SK-N-SH (cell line): ENCODE data around the gene ZEB2. TPM values are rescaled to one million over a fixed set of nuclear protein-coding genes. Genes with fewer than 3 reads are reported as not detected.

Source experiments
- CTCF ChIA-PET: fragments of 300-600, 350-600 bp; formaldehyde crosslinking; extraction: SDS; loops from one replicate; lab custom pipeline; 2021; lab: Yijun Ruan, JAX
- POLR2A ChIA-PET: fragments of 350-600 bp; sonication (Branson Sonifier 250); formaldehyde crosslinking; extraction: SDS; loops from one replicate; lab custom pipeline; 2020; ENCODE audit warnings: antibody characterized with exemption, inconsistent platforms; lab: Yijun Ruan, JAX
- DNase-seq: peaks from one replicate; pipeline ENCODE4 v3.0.0; 2012
- H2AFZ ChIP-seq: fragments of 200-600 bp; sonication (generic); 2 replicates; pipeline ENCODE4 v1.8.1; 2016; ENCODE audit warnings: antibody characterized with exemption, mild to moderate bottlenecking, low read depth
- H3F3A ChIP-seq: fragments of 200-600 bp; sonication (generic); replicated peaks from 2 replicates; pipeline ENCODE3; 2016; ENCODE audit warnings: antibody characterized with exemption, mild to moderate bottlenecking; ENCODE audit not compliant: insufficient read depth
- H3K27ac ChIP-seq, 2 experiments: fragments of 200-500 bp in 1 of 2; fragments of 200-600 bp in 1 of 2; sonication (Bioruptor generic) in 1 of 2; sonication (generic), shearing (Covaris generic) in 1 of 2; 2 replicates each; pipeline versions ENCODE4 v1.5.1 to v1.6.1; 2014 to 2016; ENCODE audit warnings: low read depth in 2 of 2, inconsistent platforms in 1 of 2, low read length in 1 of 2, mild to moderate bottlenecking in 1 of 2, mixed read lengths in 1 of 2
- H3K27me3 ChIP-seq: fragments of 200-600 bp; sonication (generic), shearing (Covaris generic); 2 replicates; pipeline ENCODE4 v1.6.1; 2016; ENCODE audit warnings: mixed run types; ENCODE audit not compliant: insufficient read depth
- H3K36me3 ChIP-seq, 2 experiments: fragments of 200-500 bp in 1 of 2; fragments of 200-600 bp in 1 of 2; sonication (Bioruptor generic) in 1 of 2; sonication (generic) in 1 of 2; replicated peaks in 1 of 2; 2 replicates each; pipeline versions ENCODE3 to v1.5.1; 2014 to 2016; ENCODE audit warnings: low read length in 1 of 2, mild to moderate bottlenecking in 1 of 2; ENCODE audit not compliant: insufficient read depth in 2 of 2, control insufficient read depth in 1 of 2
- H3K4me1 ChIP-seq, 2 experiments: fragments of 200-500 bp in 1 of 2; fragments of 200-600 bp in 1 of 2; sonication (Bioruptor generic) in 1 of 2; sonication (generic), shearing (Covaris generic) in 1 of 2; 2 replicates each; pipeline versions ENCODE4 v1.5.1 to v1.6.1; 2014 to 2016; ENCODE audit warnings: low read depth in 1 of 2, low read length in 1 of 2, mixed run types in 1 of 2; ENCODE audit not compliant: insufficient read depth in 2 of 2, control insufficient read depth in 1 of 2
- H3K4me2 ChIP-seq: fragments of 200-600 bp; sonication (generic), shearing (Covaris generic); 2 replicates; pipeline ENCODE4 v1.6.1; 2017; ENCODE audit warnings: mixed run types
- H3K4me3 ChIP-seq, 2 experiments: fragments of 200-500 bp in 1 of 2; fragments of 200-600 bp in 1 of 2; sonication (Bioruptor generic) in 1 of 2; sonication (generic), shearing (Covaris generic) in 1 of 2; 2 replicates each; pipeline versions ENCODE4 v1.5.1 to v1.8.1; 2014 to 2016; ENCODE audit warnings: low read depth in 2 of 2, inconsistent platforms in 1 of 2, low read length in 1 of 2, mild to moderate bottlenecking in 1 of 2, mixed read lengths in 1 of 2, moderate library complexity in 1 of 2
- H3K79me2 ChIP-seq: fragments of 200-600 bp; sonication (generic); 2 replicates; pipeline ENCODE4 v1.8.1; 2017; ENCODE audit warnings: mild to moderate bottlenecking; ENCODE audit not compliant: insufficient read depth
- H3K9ac ChIP-seq: fragments of 200-600 bp; sonication (generic); 2 replicates; pipeline ENCODE4 v1.6.1; 2017; ENCODE audit warnings: mixed run types
- H3K9me2 ChIP-seq: fragments of 200-600 bp; sonication (generic); 2 replicates; pipeline ENCODE4 v1.6.1; 2017; ENCODE audit warnings: mixed run types
- H3K9me3 ChIP-seq: fragments of 200-600 bp; sonication (generic); 2 replicates; pipeline ENCODE4 v1.6.1; 2017; ENCODE audit warnings: mixed run types, mild to moderate bottlenecking, moderate library complexity
- H4K20me1 ChIP-seq: fragments of 200-600 bp; sonication (generic); 2 replicates; pipeline ENCODE4 v1.6.1; 2017; ENCODE audit warnings: mild to moderate bottlenecking, mixed run types; ENCODE audit not compliant: insufficient read depth
- CHD2 ChIP-seq: fragments of 150-350 bp; IDR thresholded peaks from 2 replicates; pipeline ENCODE4 v1.6.1; 2018; ENCODE audit warnings: low read length; ENCODE audit not compliant: partially characterized antibody
- ELF1 ChIP-seq: IDR thresholded peaks from 2 replicates; pipeline ENCODE4 v1.4.0; 2012
- EP300 ChIP-seq, 2 experiments: IDR thresholded peaks; 2 replicates each; pipeline versions ENCODE4 v1.4.0 to v1.6.1; 2012; ENCODE audit warnings: borderline replicate concordance in 1 of 2, low read depth in 1 of 2, low read length in 1 of 2
- EZH2phosphoT487 ChIP-seq: fragments of 200-600 bp; sonication (generic); IDR thresholded peaks from 2 replicates; pipeline ENCODE4 v1.6.1; 2017; ENCODE audit warnings: low read depth, mixed run types, mild to moderate bottlenecking, antibody characterized with exemption, moderate library complexity, borderline replicate concordance
- FOSL2 ChIP-seq: IDR thresholded peaks from 2 replicates; pipeline ENCODE4 v1.4.0; 2012; ENCODE audit warnings: low read depth, mild to moderate bottlenecking, moderate library complexity, borderline replicate concordance
- FOXJ3 ChIP-seq: sonication (generic); formaldehyde crosslinking; IDR thresholded peaks from 2 replicates; pipeline ENCODE4 v1.5.1; 2020; ENCODE audit warnings: mild to moderate bottlenecking, missing genetic modification reagents
- FOXM1 ChIP-seq: IDR thresholded peaks from 2 replicates; pipeline ENCODE4 v1.4.0; 2012; ENCODE audit warnings: low read depth, mild to moderate bottlenecking
- GABPA ChIP-seq: IDR thresholded peaks from 2 replicates; pipeline ENCODE4 v1.4.0; 2012; ENCODE audit warnings: low read depth, mild to moderate bottlenecking
- JUND ChIP-seq: IDR thresholded peaks from 2 replicates; pipeline ENCODE4 v1.4.0; 2012
- MAX ChIP-seq: IDR thresholded peaks from 2 replicates; pipeline ENCODE4 v1.4.0; 2012; ENCODE audit warnings: low read depth
- MEF2A ChIP-seq: IDR thresholded peaks from 2 replicates; pipeline ENCODE4 v1.4.0; 2012; ENCODE audit warnings: low read depth, borderline replicate concordance
- NFIC ChIP-seq: IDR thresholded peaks from 2 replicates; pipeline ENCODE4 v1.4.0; 2012; ENCODE audit warnings: borderline replicate concordance
- NRF1 ChIP-seq: IDR thresholded peaks from 2 replicates; pipeline ENCODE4 v1.6.1; 2012; ENCODE audit warnings: low read depth, mild to moderate bottlenecking, low read length
- PBX3 ChIP-seq: IDR thresholded peaks from 2 replicates; pipeline ENCODE4; 2012
- RAD21 ChIP-seq: IDR thresholded peaks from 2 replicates; pipeline ENCODE4 v1.6.1; 2012; ENCODE audit warnings: mild to moderate bottlenecking, low read length
- RCOR1 ChIP-seq: fragments of 150-350 bp; IDR thresholded peaks from 2 replicates; pipeline ENCODE4 v1.6.1; 2017; ENCODE audit warnings: antibody characterized with exemption, low read length
- RFX5 ChIP-seq: IDR thresholded peaks from 2 replicates; pipeline ENCODE4 v1.6.1; 2012; ENCODE audit warnings: mild to moderate bottlenecking, improper control_type of control experiment, low read length
- RXRA ChIP-seq: IDR thresholded peaks from 2 replicates; pipeline ENCODE4 v1.4.0; 2012; ENCODE audit warnings: low read depth, mild to moderate bottlenecking, borderline replicate concordance
- SIN3A ChIP-seq: IDR thresholded peaks from 2 replicates; pipeline ENCODE4 v1.6.1; 2012; ENCODE audit warnings: low read depth, mild to moderate bottlenecking, low read length, moderate library complexity, borderline replicate concordance
- TAF1 ChIP-seq: IDR thresholded peaks from 2 replicates; pipeline ENCODE4 v1.6.1; 2012; ENCODE audit warnings: low read depth, mild to moderate bottlenecking, low read length, moderate library complexity, borderline replicate concordance
- TEAD4 ChIP-seq: IDR thresholded peaks from 2 replicates; pipeline ENCODE4 v1.4.0; 2012; ENCODE audit warnings: mild to moderate bottlenecking, borderline replicate concordance; ENCODE audit not compliant: insufficient read depth
- YY1 ChIP-seq: IDR thresholded peaks from 2 replicates; pipeline ENCODE4 v1.4.0; 2012; ENCODE audit warnings: low read depth, mild to moderate bottlenecking
- ZBTB33 ChIP-seq: IDR thresholded peaks from 2 replicates; pipeline ENCODE4 v1.4.0; 2012; ENCODE audit warnings: low read depth, borderline replicate concordance
- WGBS: methylation state at CpG from one replicate; pipeline ENCODE4 v1.1.6; 2017; ENCODE audit warnings: low lambda C conversion rate; 5-methylcytosine and 5-hydroxymethylcytosine counted together
- polyA plus RNA-seq, 3 experiments: library from polyadenylated mRNA; depleted of rRNA; stranded (reverse); fragments of >200 nt; gene quantifications; 2 replicates each; pipeline ENCODE4 v1.2.3, GENCODE V29; 2012
- TF ChIP-seq, protein P1 (sequence below): fragments of 150-350 bp; IDR thresholded peaks from 2 replicates; pipeline ENCODE4 v1.6.1; 2017; ENCODE audit warnings: antibody characterized with exemption, low read length, low read depth, borderline replicate concordance
- TF ChIP-seq, protein P2 (sequence below): IDR thresholded peaks from 2 replicates; pipeline ENCODE4 v1.4.0; 2012; ENCODE audit warnings: low read depth, borderline replicate concordance

ZEB2 gene
- polyA plus RNA-seq, 1 of the 3 experiments (the other 2 are of a cell fraction): 16.3 TPM

- peaks cover 15 to 24% of the 10 kb centered on the region in 2 experiments for H3K4me1 ChIP-seq
- no peak overlapping the region for H3K9ac ChIP-seq
- no peak for TF ChIP-seq FOSL2
- no peak for TF ChIP-seq ELF1
- TF ChIP-seq MAX: no peak
- no peak for TF ChIP-seq FOXJ3 (CRISPR knock-in tag)
- TF ChIP-seq EP300 (IDR thresholded peaks at IDR 0.05; ENCODE audit: borderline replicate concordance in 1 of 2, low read depth in 1 of 2, low read length in 1 of 2): no peak
- TF ChIP-seq EZH2phosphoT487: no peak
- TF ChIP-seq RAD21: no peak
- no peak for TF ChIP-seq NFIC
- no peak for TF ChIP-seq CHD2
- no peak for TF ChIP-seq TEAD4
- TF ChIP-seq FOXM1: no peak
- TF ChIP-seq RCOR1: no peak
- TF ChIP-seq GABPA: no peak
- TF ChIP-seq NRF1: no peak
- TF ChIP-seq RFX5: no peak
- TF ChIP-seq, protein P1, sequence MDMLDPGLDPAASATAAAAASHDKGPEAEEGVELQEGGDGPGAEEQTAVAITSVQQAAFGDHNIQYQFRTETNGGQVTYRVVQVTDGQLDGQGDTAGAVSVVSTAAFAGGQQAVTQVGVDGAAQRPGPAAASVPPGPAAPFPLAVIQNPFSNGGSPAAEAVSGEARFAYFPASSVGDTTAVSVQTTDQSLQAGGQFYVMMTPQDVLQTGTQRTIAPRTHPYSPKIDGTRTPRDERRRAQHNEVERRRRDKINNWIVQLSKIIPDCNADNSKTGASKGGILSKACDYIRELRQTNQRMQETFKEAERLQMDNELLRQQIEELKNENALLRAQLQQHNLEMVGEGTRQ: no peak
- no peak for TF ChIP-seq RXRA
- TF ChIP-seq TAF1: no peak
- CTCF ChIA-PET: interaction anchor here (1.9 kb wide), 1 partner anchor 11 kb away, joined by 8 read pairs; no protein-coding TSS in a partner anchor
- no peak overlapping the region for H2AFZ ChIP-seq
- H3K27me3 ChIP-seq: no peaks in the 10 kb centered on the region
- H3K36me3 ChIP-seq: peaks cover 2 to 22% of the 10 kb centered on the region in 2 experiments
- no peaks in the 10 kb centered on the region for H3K9me2 ChIP-seq
- no peak overlapping the region for H3K27ac ChIP-seq
- H3K79me2 ChIP-seq: peaks cover 93% of the 10 kb centered on the region
- H4K20me1 ChIP-seq: peaks cover 52% of the 10 kb centered on the region
- no peak overlapping the region for H3K4me2 ChIP-seq
- POLR2A ChIA-PET: no interaction called here
- 94% methylated on average over 7 of the region's 7 CpGs for WGBS
- DNase-seq: no peak
- H3F3A ChIP-seq: peaks cover 7% of the 10 kb centered on the region
- no peaks in the 10 kb centered on the region for H3K9me3 ChIP-seq
- no peak overlapping the region for H3K4me3 ChIP-seq
Measured at GRCh38 chr2:144498277-144498676, 21.6 kb downstream of the ZEB2 start.

DNA sequence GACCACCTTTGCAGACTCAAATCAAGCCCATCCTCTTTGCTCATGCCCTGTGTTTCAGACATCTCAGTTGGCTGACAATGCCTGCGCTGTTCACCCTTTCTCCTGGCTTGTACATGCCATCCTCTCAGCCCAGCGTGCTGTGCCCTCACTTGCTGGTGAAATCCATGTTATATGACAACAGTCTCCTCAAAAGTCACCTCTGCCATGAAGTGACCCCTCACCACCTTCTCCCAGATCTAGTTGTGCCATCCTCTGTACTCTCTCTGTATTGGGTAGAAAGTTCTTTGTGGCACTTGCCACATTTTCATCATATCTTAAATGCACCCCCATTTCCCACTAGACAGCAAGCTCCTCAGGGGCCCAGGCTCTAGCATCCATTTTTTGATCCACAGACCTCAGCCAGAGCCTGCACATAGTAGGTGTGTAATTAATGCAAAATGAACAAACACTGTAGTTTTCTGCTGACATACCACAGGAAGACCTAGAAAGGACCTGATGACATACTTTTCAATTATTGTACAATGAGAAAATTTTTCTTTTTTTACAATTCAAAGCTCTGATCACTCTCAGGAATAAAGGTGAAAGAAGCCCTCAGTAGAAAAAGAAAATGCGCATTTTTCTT lies 22.8 kb downstream of the ZEB2 start:
- peaks cover 15 to 24% of the 10 kb centered on the region in 2 experiments for H3K4me1 ChIP-seq
- H2AFZ ChIP-seq: no peak overlapping the region
- DNase-seq: no peak
- H3K9ac ChIP-seq: no peak overlapping the region
- H3K36me3 ChIP-seq: peaks cover 5 to 28% of the 10 kb centered on the region in 2 experiments
- no peak overlapping the region; a peak in 1 of 4 replicates for H3K27ac ChIP-seq
- H3K79me2 ChIP-seq: peaks cover 93% of the 10 kb centered on the region
- H3K4me3 ChIP-seq: no peak overlapping the region
- no peaks in the 10 kb centered on the region for H3K27me3 ChIP-seq
- H3F3A ChIP-seq: peaks cover 7% of the 10 kb centered on the region
- POLR2A ChIA-PET: no interaction called here
- H4K20me1 ChIP-seq: peaks cover 63% of the 10 kb centered on the region
- WGBS: 98% methylated on average over 3 of the region's 3 CpGs
- no peak overlapping the region for H3K4me2 ChIP-seq
- H3K9me3 ChIP-seq: no peaks in the 10 kb centered on the region
- H3K9me2 ChIP-seq: no peaks in the 10 kb centered on the region
- CTCF ChIA-PET: interaction anchor here (1.0 to 1.9 kb wide), 2 partner anchors 10 to 47 kb away, joined by 3 to 8 read pairs; no protein-coding TSS in a partner anchor
- TF ChIP-seq JUND: no peak
- TF ChIP-seq YY1: no peak
- no peak for TF ChIP-seq MEF2A
- TF ChIP-seq NRF1: no peak
- no peak for TF ChIP-seq NFIC
- no peak for TF ChIP-seq PBX3
- TF ChIP-seq FOXJ3 (CRISPR knock-in tag): no peak
- no peak for TF ChIP-seq SIN3A
- TF ChIP-seq GABPA: no peak
- TF ChIP-seq, protein P2, sequence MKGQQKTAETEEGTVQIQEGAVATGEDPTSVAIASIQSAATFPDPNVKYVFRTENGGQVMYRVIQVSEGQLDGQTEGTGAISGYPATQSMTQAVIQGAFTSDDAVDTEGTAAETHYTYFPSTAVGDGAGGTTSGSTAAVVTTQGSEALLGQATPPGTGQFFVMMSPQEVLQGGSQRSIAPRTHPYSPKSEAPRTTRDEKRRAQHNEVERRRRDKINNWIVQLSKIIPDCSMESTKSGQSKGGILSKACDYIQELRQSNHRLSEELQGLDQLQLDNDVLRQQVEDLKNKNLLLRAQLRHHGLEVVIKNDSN: no peak
- no peak for TF ChIP-seq ZBTB33
